Subcutaneous adipose tissue (tissue), 4 donors: Measurements from ENCODE around the gene APLP1. TPM values are rescaled to one million over a fixed set of nuclear protein-coding genes. Genes with fewer than 3 reads are reported as not detected.

ENCODE experiments used
- total RNA-seq, 4 donors: library from RNA; depleted of rRNA; stranded (reverse); fragments of >200 nt; gene quantifications; one replicate each; pipeline ENCODE4 v1.1.0, GENCODE V29; 2016
- TF ChIP-seq, protein P1 (sequence below): fragments of 450-650 bp; IDR thresholded peaks from one replicate; pipeline ENCODE4 v1.5.1; 2016; ENCODE audit warnings: low read depth, mild to moderate bottlenecking, control low read depth, antibody characterized with exemption, moderate library complexity

APLP1 gene
- total RNA-seq, 4 donors from 2014 or later = 1.2 to 1.3 TPM; not detected in 2

DNA sequence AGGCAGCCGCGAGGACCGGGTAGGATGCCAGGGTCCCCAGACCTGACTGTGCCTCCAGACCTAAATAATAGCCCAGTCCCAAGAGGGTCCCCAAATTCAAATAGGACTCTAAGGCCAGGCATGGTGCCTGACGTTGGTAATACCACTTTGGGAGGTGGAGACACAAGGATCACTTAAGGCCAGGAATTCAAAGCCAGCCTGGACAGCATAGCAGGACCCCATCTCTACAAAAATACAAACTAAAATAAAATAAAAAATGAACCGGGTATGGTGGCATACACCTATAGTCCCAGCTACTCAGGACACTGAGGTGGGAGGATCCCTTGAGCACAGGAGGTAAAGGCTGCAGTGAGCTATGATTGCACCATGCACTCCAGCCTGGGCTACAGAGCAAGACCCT, 5.4 kb upstream of the APLP1 start:
- TF ChIP-seq, protein P1, sequence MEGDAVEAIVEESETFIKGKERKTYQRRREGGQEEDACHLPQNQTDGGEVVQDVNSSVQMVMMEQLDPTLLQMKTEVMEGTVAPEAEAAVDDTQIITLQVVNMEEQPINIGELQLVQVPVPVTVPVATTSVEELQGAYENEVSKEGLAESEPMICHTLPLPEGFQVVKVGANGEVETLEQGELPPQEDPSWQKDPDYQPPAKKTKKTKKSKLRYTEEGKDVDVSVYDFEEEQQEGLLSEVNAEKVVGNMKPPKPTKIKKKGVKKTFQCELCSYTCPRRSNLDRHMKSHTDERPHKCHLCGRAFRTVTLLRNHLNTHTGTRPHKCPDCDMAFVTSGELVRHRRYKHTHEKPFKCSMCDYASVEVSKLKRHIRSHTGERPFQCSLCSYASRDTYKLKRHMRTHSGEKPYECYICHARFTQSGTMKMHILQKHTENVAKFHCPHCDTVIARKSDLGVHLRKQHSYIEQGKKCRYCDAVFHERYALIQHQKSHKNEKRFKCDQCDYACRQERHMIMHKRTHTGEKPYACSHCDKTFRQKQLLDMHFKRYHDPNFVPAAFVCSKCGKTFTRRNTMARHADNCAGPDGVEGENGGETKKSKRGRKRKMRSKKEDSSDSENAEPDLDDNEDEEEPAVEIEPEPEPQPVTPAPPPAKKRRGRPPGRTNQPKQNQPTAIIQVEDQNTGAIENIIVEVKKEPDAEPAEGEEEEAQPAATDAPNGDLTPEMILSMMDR = no peak

DNA sequence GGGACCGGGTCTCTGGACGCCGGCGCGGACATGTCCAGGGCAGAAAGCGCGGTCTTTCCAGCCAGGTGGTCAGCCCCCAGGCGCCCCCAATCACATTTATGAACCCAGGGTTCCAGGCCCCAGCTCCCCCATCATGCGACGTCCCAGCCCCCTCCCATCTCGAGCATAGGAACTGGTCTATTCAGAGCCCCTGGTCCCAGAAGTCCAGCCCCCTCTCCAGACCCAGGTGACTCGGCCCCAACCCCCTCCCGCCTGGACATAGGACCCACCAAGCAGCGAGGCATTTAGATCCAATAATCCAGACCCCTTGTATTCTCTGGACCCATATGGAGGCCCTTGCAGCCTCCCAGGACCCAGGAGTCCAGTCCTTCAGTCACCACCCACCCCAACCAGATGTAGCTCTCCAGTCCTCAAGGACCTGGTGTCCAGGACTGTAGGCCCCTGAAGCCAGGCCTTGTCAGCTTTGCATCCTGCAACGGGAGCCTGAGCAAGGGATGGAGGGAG, 501 bp downstream of the APLP1 start:
- TF ChIP-seq, protein P1 = no peak

DNA sequence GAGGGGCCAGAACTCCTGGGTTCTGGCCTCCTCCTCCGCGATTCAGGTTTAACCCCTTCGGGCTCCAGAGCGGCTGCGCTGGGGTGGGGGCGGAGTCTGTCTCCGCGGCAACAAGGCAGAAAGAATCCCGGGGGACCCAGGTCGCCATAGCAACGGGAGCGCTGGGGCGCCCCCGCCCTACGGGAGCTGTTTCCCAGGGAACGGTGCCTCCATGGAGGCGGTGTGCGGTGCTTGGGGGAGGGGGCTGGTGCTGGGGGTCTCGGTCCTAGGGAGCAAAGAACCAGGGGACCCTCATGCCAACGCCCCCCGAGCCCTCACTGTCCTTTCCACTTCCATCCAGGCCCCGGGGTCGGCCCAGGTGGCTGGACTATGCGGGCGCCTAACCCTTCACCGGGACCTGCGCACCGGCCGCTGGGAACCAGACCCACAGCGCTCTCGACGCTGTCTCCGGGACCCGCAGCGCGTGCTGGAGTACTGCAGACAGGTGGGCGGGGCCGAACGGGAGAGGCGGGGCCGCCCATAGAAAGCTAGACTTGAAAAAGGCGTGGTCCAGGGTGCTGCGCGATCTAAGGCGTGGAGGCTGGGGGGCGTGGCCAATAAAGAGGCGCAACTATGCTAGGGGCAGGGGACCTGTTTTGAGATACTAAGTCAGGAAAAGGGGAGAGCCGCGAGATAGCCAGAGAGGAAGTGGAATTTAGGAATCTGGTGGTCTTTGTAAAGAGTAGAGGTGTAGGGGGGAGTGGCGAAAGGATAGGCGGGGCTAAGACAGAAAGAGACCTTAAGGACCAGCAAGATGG, 1.2 kb downstream of the APLP1 start:
- TF ChIP-seq, protein P1 = no peak

DNA sequence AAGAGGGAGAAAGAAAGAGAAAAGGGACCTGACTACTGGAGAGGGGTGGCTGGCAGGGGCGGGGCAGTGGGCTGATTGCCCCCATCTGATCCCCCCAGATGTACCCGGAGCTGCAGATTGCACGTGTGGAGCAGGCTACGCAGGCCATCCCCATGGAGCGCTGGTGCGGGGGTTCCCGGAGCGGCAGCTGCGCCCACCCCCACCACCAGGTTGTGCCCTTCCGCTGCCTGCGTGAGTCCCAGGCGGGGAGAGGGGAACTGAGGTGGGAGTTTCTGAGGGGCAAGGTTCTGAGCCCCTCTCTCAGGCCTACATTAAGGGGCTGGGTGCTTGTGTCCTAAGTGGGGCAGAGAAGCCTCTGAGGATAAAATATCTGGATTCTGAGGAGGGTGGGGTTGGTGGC, 2.4 kb downstream of the APLP1 start:
- TF ChIP-seq, protein P1 = no peak

DNA sequence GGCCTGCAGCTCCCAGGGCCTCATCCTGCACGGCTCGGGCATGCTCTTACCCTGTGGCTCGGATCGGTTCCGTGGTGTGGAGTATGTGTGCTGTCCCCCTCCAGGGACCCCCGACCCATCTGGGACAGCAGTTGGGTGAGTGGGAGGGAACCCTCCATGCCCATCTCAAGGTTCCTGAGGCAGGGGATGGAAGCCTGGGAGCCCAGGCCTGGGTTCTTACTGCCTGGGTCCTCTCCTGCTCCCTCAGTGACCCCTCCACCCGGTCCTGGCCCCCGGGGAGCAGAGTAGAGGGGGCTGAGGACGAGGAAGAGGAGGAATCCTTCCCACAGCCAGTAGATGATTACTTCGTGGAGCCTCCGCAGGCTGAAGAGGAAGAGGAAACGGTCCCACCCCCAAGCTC, 3.2 kb downstream of the APLP1 start:
- TF ChIP-seq, protein P1 = no peak

DNA sequence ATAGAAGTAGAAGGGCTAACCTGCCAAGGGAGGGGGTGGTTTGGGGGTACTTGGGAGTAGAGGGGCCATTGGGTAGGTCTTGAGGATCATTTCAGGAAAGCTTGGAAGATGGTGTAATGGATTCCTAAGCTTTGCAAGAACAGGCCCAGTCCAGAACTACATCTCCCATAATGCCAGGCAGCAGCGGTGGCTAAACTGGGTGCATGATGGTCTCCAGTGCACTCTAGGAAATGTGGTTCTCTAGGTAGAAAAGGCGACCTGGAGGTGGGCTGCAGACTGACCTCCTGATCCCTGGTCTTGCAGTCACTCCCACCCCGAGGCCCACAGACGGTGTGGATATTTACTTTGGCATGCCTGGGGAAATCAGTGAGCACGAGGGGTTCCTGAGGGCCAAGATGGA, 3.8 kb downstream of the APLP1 start:
- TF ChIP-seq, protein P1 = no peak

DNA sequence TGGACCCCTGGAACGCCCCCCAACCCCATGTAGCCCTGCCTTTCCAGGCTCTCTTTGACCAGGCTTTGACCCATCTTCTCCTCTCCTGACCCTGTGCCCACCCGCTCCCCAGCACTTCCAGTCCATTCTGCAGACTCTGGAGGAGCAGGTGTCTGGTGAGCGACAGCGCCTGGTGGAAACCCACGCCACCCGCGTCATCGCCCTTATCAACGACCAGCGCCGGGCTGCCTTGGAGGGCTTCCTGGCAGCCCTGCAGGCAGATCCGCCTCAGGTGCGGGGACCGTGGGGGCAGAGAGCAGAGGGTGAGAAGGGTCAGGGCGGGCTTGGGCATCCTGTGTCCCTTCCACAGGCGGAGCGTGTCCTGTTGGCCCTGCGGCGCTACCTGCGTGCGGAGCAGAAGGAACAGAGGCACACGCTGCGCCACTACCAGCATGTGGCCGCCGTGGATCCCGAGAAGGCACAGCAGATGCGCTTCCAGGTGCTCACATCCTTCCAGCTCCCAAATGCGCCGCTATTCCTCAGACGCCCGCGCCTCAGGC, 6.1 kb downstream of the APLP1 start:
- TF ChIP-seq, protein P1 = no peak
